Hepatocyte (in vitro differentiated cells): Measurements from ENCODE around the gene ZBED4. TPM values are rescaled to one million over a fixed set of nuclear protein-coding genes. Genes with fewer than 3 reads are reported as not detected.

Source experiments
- DNase-seq: peaks from one replicate; pipeline ENCODE4 v3.0.0-alpha.2; 2016; ENCODE audit warnings: low spot score
- H2AFZ ChIP-seq: fragments of 200-600 bp; sonication (generic); 2 replicates; pipeline ENCODE4 v1.6.0; 2016; ENCODE audit warnings: antibody characterized with exemption, mild to moderate bottlenecking
- H3K27ac ChIP-seq: fragments of 200-600 bp; sonication (generic); 2 replicates; pipeline ENCODE4 v1.5.1; 2016; ENCODE audit warnings: mild to moderate bottlenecking
- H3K27me3 ChIP-seq: fragments of 200-600 bp; sonication (generic); 2 replicates; pipeline ENCODE4 v1.6.1; 2016
- H3K36me3 ChIP-seq: fragments of 200-600 bp; sonication (generic); replicated peaks from 2 replicates; pipeline ENCODE4 v1.5.1; 2016; ENCODE audit warnings: low read depth; ENCODE audit not compliant: insufficient read depth
- H3K4me1 ChIP-seq: fragments of 200-600 bp; sonication (generic); 2 replicates; pipeline ENCODE4 v1.5.1; 2016; ENCODE audit warnings: mild to moderate bottlenecking, moderate library complexity; ENCODE audit not compliant: insufficient read depth
- H3K4me2 ChIP-seq: fragments of 200-600 bp; sonication (generic); 2 replicates; pipeline ENCODE4 v1.6.0; 2016
- H3K4me3 ChIP-seq: fragments of 200-600 bp; sonication (generic); 2 replicates; pipeline ENCODE4 v1.5.1; 2016; ENCODE audit warnings: mild to moderate bottlenecking
- H3K79me2 ChIP-seq: fragments of 200-600 bp; sonication (generic); 2 replicates; pipeline ENCODE4 v1.6.0; 2017; ENCODE audit warnings: mild to moderate bottlenecking
- H3K9me2 ChIP-seq: fragments of 200-600 bp; sonication (generic); replicated peaks from 2 replicates; pipeline ENCODE4 v1.6.0; 2017; ENCODE audit warnings: mild to moderate bottlenecking; ENCODE audit not compliant: insufficient read depth
- H3K9me3 ChIP-seq: fragments of 200-600 bp; sonication (generic); 2 replicates; pipeline ENCODE4 v1.5.1; 2016; ENCODE audit warnings: low read depth, mild to moderate bottlenecking
- H4K20me1 ChIP-seq: fragments of 200-600 bp; sonication (generic); 2 replicates; pipeline ENCODE4 v1.6.0; 2016; ENCODE audit warnings: mild to moderate bottlenecking; ENCODE audit not compliant: insufficient read depth, poor library complexity, severe bottlenecking
- CTCF ChIP-seq: fragments of 200-600 bp; sonication (generic); IDR thresholded peaks from 2 replicates; pipeline ENCODE4 v1.5.1; 2016; ENCODE audit warnings: antibody characterized with exemption, mild to moderate bottlenecking; ENCODE audit not compliant: poor library complexity
- EZH2 ChIP-seq: fragments of 200-600 bp; sonication (generic); IDR thresholded peaks from 2 replicates; pipeline ENCODE4 v1.6.1; 2016; ENCODE audit warnings: antibody characterized with exemption, mild to moderate bottlenecking, borderline replicate concordance
- EZH2phosphoT487 ChIP-seq: fragments of 200-600 bp; sonication (generic); IDR thresholded peaks from one replicate; pipeline ENCODE4 v1.6.1; 2018; ENCODE audit warnings: antibody characterized with exemption, mild to moderate bottlenecking, low read depth, moderate library complexity; ENCODE audit not compliant: unreplicated experiment, severe bottlenecking
- WGBS: methylation state at CpG from one replicate; pipeline ENCODE4 v1.1.6; 2016; ENCODE audit warnings: low lambda C conversion rate; ENCODE audit errors: missing lambda C conversion rate; 5-methylcytosine and 5-hydroxymethylcytosine counted together
- polyA plus RNA-seq: library from polyadenylated mRNA; unstranded; fragments of >200 nt; fragmentation: Nextera tagmentation; extraction: Ambion mirVana; gene quantifications from 2 replicates; pipeline ENCODE4 v1.2.1, GENCODE V29; 2016
- total RNA-seq: library from RNA; depleted of rRNA; stranded (reverse); fragments of >200 nt; gene quantifications from 2 replicates; pipeline ENCODE4 v1.2.3, GENCODE V29; 2014

The ZBED4 gene
- total and polyA plus RNA-seq, 2 experiments from 2014 or later: 14.9 to 16.3 TPM

- TF ChIP-seq EZH2phosphoT487 (no peak), EZH2 (no peak), CTCF (no peak)
- peak; percentile 59 for DNase-seq
- Histone ChIP-seq H3K4me1 (peaks cover 32% of the 10 kb centered on the region), H3K36me3 (no peaks in the 10 kb centered on the region), H4K20me1 (peaks cover 42% of the 10 kb centered on the region), H3K27ac (peak overlapping the region; percentile 84), H2AFZ (peak overlapping the region; percentile 69), H3K79me2 (peaks cover 49% of the 10 kb centered on the region), H3K4me2 (peak overlapping the region; percentile 100), H3K4me3 (peak overlapping the region; percentile 97), H3K9me2 (no peaks in the 10 kb centered on the region), H3K27me3 (peaks cover 16% of the 10 kb centered on the region), H3K9me3 (no peaks in the 10 kb centered on the region)
- 2% methylated on average over 30 of the region's 101 CpGs for WGBS
Observed at GRCh38 chr22:49853981-49854831, 562 bp downstream of the ZBED4 start.

GRCh38 chr22:49855251-49855911 lies 1.7 kb downstream of the ZBED4 start:
- WGBS: 44% methylated on average over 9 of the region's 9 CpGs
- peak; percentile 50 for DNase-seq
- Histone ChIP-seq H3K4me3 (peak overlapping the region; percentile 97), H3K4me1 (peaks cover 26% of the 10 kb centered on the region), H3K4me2 (peak overlapping the region; percentile 100), H2AFZ (no peak overlapping the region), H3K79me2 (peaks cover 61% of the 10 kb centered on the region), H3K27me3 (peaks cover 4% of the 10 kb centered on the region), H3K9me3 (no peaks in the 10 kb centered on the region), H3K36me3 (no peaks in the 10 kb centered on the region), H4K20me1 (peaks cover 47% of the 10 kb centered on the region), H3K9me2 (no peaks in the 10 kb centered on the region), H3K27ac (peak overlapping the region; percentile 84)
- no peak for TF ChIP-seq EZH2phosphoT487
- no peak for TF ChIP-seq CTCF
- no peak for TF ChIP-seq EZH2

- H3K4me2 ChIP-seq: peak overlapping the region; percentile 100
- H3K9me2 ChIP-seq: no peaks in the 10 kb centered on the region
Observed at GRCh38 chr22:49856343-49856742, 2.7 kb downstream of the ZBED4 start.

More at GRCh38 chr22:49856343-49856742, 2.7 kb downstream of the ZBED4 start:
- no peaks in the 10 kb centered on the region for H3K36me3 ChIP-seq
- H3K4me1 ChIP-seq: peaks cover 26% of the 10 kb centered on the region
- peaks cover 52% of the 10 kb centered on the region for H4K20me1 ChIP-seq
- H3K79me2 ChIP-seq: peaks cover 71% of the 10 kb centered on the region
- no peaks in the 10 kb centered on the region for H3K9me3 ChIP-seq
- no peak overlapping the region for H3K4me3 ChIP-seq
- TF ChIP-seq EZH2 (no peak), CTCF (no peak), EZH2phosphoT487 (no peak)
- 85% methylated on average over 13 of the region's 23 CpGs for WGBS
- H3K27me3 ChIP-seq: no peaks in the 10 kb centered on the region
- no peak overlapping the region for H3K27ac ChIP-seq
- no peak overlapping the region for H2AFZ ChIP-seq
- no peak for DNase-seq
